ENCODE measurements around the gene ZNF609.

DNA sequence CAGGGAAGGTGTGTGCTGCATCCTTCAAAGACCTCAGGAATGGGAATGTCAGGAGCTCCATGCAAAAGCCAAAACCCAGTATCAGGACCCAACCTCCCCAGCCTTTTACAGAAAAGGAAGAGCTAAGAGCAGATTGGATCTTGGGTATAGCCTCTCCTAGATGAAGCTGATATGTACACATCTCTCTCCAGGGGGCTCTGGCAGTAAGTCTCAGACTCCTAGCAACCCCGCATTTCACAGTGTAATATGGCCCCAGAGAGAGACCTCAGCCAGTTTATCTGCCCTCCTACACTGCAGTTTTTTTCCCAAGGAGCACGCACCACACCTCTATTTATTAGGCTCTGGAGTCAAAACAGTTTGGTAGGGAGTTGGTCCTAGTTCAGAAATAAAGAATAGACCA lies 226.8 kb downstream of the ZNF609 start:
- TF ChIP-seq TAF1 (IDR thresholded peaks at IDR 0.05; ENCODE audit: borderline replicate concordance, low read depth, low read length) (no peak), RELA (IDR thresholded peaks at IDR 0.05; ENCODE audit: borderline replicate concordance, partially characterized antibody) (no peak), CHD2 (IDR thresholded peaks at IDR 0.05; ENCODE audit: borderline replicate concordance, low read depth, low read length) (no peak), CTCF (IDR thresholded peaks at IDR 0.05 in 2 of 3, conservative IDR thresholded peaks at IDR 0.05 in 1 of 3; ENCODE audit: control insufficient read depth in 2 of 3, extremely low read depth in 1 of 3, insufficient read depth in 1 of 3, low read depth in 3 of 3, low read length in 3 of 3) (no peak), ZNF622 (IDR thresholded peaks at IDR 0.05) (no peak), POLR2A (IDR thresholded peaks at IDR 0.05; ENCODE audit: low read depth, low read length) (no peak)
